Activated CD8-positive, alpha-beta memory T cell treated with anti-CD3 and anti-CD28 coated beads, Interleukin-2, amount 50 U/mL, for 24 hours (primary cell): Measurements from ENCODE around the gene SLC25A47.

Experiments used
- DNase-seq: peaks from one replicate; pipeline ENCODE4 v3.0.0-alpha.2; 2020; ENCODE audit errors: extremely low read depth

Gene SLC25A47

GRCh38 chr14:100346306-100347091, 23.4 kb downstream of the SLC25A47 start:
- DNase-seq: no peak

DNA sequence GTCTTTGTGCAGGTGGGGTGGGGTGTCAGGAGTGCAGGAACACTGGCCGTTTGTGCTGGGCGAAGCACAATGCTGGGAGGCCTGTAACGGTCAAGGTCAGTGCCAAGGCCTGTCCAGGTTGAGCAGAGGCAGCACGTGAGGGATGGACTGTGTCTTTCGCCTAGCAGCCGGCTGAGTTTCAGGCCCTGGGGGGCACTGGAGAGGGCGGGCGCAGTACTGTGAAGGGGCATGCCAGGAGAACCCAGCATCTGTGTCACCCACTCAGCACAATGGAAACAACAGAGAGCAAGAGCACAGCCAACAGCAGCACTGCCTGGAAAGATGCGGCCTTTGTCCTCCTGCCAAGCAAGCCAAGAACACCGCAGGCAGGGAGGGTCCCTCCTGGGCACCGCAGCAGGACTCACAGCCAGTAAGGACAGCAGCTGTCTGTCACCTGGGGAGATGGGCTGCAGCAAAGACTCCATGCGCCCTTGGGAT, 25.2 kb downstream of the SLC25A47 start:
- no peak for DNase-seq

- no peak for DNase-seq
These were observed 25.9 kb downstream of the SLC25A47 start for GRCh38 chr14:100348784-100349685.

DNA sequence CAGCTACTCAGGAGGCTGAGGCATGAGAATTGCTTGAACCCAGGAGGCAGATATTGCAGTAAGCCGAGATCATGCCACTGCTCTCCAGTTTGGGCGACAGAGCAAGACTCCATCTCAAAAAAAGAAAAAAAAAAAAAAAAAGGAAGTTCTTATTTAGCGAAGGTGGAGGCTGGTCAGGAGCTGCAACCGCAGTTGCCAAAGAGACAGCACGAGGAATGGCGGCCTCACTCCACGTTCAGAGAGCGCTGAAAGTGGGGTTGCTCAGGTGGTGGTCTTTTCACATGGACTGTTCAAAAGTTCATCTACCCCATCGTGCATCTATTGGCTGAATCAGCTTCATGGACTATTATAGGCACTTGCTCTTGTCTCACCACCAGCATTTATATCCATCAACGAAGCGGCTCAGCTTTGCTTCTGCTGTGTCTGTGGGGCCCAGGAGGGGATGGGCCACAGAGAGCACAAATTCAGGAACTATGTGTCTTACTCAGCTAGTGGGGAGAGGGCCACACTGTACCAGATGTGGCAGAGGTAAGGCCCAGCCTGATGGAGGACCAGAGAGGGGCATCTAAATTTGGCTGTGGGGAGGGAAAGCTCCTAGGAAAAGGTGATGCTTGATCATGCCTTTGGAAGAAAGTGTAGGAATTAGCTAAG, 27.3 kb downstream of the SLC25A47 start:
- DNase-seq: no peak

- DNase-seq: no peak
These were observed 27.8 kb downstream of the SLC25A47 start for GRCh38 chr14:100350986-100351385.

DNA sequence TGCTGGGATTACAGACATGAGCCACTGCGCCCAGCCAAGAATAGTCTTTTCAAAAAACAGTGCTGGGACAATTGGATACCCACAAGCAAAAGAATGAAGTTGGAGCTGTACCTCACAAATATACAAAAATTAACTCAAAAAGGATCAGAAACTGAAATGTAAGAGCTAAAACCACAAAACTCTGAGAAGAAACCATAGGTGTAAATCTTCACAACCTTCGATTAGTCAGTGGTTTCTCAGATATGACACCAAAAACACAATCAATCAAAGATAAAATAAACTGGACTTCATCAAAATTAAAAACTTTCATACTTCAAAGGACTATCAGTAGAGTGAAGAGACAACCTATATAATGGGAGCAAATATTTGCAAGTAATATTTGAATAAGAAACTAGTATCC, 35.3 kb downstream of the SLC25A47 start:
- no peak for DNase-seq

DNA sequence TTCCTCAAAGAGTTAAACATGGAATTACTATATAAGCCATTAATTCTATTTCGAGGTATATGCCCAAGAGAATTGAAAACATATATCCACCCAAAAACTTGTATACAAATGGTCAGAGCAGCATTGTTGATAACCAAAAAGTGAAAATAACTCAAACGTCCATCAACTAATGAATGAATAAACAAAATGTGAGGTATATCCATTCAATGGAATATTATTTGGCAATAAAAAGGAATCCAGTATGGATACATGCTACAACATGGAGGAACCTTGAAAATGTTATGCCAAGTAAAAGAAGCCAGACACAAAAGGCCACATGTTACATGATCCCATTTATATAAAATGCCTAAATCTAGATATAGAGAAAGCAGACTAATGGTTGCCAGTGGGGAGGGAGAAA, 36.0 kb downstream of the SLC25A47 start:
- DNase-seq: no peak

GRCh38 chr14:100359881-100360280, 36.7 kb downstream of the SLC25A47 start:
- DNase-seq: no peak

- no peak for DNase-seq
These were observed 38.5 kb downstream of the SLC25A47 start for GRCh38 chr14:100361626-100362025.

DNA sequence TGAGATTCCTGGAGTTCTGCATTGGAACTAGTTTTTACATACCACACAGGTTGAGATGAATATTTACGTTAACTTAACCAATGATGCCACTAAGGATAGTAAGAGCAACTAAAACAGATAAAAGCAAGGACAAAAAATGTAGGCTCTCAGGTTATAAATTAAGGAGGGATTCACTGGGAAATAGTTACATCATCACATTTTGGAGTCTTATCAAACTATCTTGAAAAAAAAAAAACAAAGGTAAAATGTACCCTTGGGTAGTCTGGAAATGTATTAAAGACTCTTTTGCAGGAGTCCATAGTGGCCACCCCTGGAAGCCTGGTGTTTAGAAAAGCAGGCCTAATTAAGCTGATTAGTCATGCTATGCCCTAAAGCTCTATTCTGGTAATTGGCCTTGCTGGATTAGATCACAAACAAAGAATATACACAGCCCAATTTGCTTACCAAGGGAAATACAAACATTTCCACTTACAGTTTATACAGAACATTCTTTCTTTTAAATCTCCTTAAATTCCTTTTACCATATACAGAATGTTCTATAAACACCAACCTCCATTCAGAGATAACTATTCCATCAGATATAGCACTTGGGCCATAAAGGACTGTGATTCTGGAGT, 39.3 kb downstream of the SLC25A47 start:
- no peak for DNase-seq

DNA sequence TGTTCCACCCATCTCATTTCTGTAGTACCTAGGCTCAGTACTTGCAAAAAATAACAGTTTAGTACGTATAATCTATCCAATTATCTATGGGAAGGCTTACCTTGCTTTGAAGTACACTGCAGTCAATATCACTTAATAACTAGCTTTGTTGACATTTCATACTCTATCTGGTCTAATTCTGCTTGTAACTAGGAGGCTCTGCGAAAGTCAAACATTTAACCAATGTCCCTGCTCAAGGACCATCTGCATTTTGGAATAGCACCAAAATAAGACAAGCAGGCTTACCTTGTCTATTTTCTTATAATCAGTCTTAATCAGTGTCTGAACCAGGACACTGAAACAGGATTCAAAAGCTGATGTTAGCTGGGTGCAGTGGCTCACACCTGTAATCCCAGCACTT, 39.9 kb downstream of the SLC25A47 start:
- DNase-seq: no peak

DNA sequence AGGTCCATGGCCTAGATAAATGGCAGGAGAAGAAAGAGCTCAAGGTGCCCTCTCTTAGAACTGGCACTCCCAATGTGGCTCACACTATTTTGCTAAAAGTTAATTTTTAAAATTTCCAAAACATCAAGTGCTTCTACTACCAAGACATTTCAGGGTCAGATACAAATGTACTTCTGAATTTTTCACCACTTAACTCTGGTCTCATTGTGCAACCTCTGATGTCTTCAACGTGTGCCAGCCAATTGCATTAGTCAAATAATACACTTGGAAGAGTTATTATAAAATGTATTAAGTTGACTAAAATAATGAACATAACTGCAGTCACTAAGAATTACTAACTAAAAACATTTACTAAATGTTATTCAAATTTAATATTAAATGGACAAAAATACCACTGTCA, 41.3 kb downstream of the SLC25A47 start:
- DNase-seq: no peak

GRCh38 chr14:100365741-100366140, 42.6 kb downstream of the SLC25A47 start:
- no peak for DNase-seq

- no peak for DNase-seq
These were observed 45.9 kb downstream of the SLC25A47 start for GRCh38 chr14:100369019-100369418.

DNA sequence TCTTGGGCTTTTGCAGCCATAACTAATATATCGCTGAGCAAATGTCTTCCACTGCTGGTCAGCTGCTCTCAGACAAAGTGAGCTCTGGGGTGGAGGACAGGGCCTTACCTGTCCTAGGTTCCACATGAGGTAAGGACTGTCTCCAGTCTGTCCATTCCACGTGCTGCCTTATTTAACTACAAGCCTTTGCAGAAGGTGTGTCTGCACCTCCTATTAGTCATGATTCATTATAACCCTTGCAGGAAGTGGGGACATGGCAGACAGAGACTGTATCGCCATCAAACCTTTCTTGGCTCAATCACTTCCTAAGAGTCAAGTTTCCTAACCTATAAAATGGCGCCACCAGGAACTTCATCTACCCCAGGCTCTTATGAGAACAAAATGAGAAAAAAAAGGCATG, 46.9 kb downstream of the SLC25A47 start:
- no peak for DNase-seq

- no peak for DNase-seq
These were observed 48.6 kb downstream of the SLC25A47 start for GRCh38 chr14:100371773-100372172.

- no peak for DNase-seq
These were observed 49.4 kb downstream of the SLC25A47 start for GRCh38 chr14:100372357-100373048.

DNA sequence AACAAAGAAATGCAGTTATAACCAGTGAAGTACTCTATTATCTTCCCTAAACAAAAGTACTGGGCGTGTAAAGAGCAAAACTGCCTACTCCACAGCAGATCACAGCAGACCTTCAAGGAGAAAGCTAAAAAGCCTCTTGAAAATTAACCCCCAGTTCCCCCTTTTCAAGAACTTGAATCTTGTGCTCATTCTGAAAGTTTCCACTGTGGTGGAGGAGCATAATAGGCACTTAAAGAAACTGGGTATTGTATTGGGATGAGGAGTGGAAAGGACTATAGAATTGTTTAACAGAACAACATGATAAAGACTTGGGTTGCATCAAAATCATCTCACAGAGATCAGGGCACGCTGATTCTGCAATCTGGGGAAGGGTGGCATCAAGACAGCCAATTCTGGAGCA, 51.1 kb downstream of the SLC25A47 start:
- no peak for DNase-seq

DNA sequence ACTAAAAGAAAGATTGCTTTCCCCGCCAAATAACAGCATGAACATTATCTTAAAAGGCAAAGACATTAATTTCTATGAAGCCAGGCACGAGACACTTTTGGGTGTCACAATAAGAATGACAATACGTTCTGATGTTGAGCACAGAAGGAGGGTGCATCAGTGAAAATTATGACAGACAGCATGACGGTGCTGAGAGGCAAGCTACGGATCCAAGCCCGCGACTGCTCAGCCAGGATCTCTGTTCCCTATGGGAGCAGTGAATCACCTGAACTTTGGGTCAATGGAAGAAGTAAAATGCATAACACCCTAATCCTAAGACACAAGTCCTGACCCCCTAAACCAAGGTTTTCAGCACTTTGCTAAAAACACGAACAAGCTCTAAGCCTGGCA, 51.7 kb downstream of the SLC25A47 start:
- DNase-seq: no peak

- peak; percentile 70 for DNase-seq
These were observed 52.3 kb downstream of the SLC25A47 start for GRCh38 chr14:100375266-100375962.
